ENCODE measurements around the gene HOXD13.
A peak's percentile ranks its signal among the peaks of the same experiment; 100 is the strongest.

HOXD13 gene

DNA sequence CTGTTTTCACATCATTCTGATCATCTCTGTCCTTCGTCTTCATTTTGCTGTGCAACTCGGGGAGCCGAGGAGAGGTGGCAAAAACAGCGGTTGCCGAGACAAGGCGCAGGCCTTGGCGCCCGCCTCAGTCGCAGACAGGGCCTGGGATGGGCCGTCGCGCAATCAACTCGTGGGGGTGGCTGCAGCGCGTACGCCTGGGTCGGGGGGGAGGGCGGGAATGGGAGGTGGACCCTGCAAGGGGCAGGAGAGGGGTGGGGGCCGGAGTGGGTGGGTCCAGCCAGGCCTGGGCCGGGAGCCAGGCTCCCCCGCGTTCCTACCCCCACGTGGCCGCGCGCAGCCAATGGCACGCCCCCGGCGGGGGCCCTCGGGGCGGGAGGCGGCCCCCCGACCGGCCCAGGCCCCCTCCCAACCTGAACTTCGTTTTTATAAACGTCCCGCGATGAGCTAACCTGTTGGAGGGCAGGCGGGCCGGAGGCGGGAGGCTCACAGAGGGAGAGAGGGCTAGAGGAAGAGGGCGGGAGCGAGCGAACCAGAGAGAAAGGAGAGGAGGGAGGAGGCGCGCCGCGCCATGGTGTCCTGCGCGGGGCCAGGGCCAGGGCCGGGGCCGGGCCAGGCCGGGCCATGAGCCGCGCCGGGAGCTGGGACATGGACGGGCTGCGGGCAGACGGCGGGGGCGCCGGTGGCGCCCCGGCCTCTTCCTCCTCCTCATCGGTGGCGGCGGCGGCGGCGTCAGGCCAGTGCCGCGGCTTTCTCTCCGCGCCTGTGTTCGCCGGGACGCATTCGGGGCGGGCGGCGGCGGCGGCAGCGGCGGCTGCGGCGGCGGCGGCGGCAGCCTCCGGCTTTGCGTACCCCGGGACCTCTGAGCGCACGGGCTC lies at the start of gene HOXD13:
Gene HOXD13 (plus strand): TSS at position 452 of the 875 bp plus-strand sequence. CDS start 170 bp downstream, at position 622.
- DNase-seq = no peak

DNA sequence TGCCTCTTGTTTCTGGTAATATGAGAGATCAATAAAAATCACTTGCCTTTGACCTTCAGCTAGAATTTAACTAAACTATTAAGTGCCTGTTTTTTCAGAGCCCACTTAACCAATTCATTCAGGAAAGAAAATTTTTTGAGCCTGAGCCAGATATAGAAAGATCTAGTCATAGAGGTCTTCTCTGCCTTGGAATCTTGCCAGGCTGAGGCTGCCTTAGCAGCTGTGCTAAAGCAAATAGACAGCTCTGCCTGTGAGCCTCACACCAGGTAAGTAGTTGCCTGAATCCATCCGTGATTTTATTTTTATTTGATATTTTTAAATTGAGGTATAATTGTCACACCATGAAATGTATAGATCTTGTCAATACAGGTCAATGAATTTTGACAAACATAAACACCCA lies 36.1 kb upstream of the HOXD13 start:
- peak; percentile 96 for DNase-seq

DNA sequence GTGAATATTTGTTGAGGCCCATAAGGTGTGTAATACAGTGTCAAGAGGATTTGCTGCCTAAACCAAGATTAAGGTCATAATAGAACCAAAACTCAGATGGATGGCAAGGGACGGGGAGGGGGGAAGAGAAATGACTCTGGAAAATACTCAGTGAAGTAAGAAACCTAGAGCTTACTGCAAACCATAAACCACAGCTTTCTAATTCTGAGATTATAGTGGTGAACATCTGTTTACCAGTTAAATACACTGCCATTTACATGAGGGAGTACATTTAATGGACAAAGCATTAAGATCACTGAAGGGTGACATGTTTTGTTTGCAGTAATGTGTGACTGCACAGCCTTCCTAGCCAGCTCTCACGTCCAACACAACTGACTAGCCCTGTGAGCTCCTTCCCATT lies 28.6 kb upstream of the HOXD13 start:
- DNase-seq = peak; percentile 52

DNA sequence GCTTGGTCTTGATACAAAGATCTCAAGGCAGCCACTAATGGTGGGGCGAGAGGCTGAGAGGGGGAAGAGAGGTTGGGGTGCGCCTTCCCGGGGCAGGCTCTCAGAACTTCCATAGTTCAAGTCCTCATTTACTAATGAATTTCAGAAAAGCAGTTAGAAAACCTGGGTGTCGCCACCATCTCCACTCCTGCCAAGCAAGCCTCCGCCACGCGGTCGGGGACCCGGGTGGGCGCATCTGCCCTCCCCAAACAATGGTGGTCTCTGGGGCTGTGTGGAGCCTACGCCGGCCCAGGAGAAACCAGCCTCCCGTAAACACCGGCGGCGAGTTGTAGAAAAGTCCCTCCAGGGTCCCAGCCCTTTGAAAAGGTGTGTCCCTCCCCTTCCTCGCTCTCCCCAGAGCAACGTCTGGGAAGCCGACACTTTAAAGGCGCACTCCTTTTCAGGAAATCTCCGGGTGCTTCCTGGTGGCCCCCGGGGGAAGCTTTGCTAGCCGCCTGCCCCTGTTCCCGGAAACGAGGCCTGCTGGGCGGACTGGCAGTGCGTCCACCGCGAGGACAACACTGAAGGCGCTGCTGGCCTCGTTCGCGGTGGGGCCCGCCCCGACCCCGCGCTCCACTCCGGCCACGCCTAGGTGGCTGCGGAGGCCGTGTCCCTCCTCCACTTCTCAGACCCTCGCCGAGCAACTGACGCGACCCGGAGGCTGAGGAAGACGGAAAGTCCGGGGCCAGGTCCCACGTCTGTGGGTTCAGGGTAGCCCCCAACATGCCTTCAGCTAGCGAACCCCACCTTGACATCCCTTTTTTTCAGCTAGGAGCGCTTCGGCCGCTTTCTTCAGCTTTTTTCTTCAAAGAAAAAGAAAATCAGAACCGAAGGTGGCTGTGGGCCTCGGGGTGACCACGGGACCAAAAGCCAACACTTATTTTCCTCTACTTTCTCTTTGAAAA lies 25.6 kb upstream of the HOXD13 start:
- DNase-seq = no peak

DNA sequence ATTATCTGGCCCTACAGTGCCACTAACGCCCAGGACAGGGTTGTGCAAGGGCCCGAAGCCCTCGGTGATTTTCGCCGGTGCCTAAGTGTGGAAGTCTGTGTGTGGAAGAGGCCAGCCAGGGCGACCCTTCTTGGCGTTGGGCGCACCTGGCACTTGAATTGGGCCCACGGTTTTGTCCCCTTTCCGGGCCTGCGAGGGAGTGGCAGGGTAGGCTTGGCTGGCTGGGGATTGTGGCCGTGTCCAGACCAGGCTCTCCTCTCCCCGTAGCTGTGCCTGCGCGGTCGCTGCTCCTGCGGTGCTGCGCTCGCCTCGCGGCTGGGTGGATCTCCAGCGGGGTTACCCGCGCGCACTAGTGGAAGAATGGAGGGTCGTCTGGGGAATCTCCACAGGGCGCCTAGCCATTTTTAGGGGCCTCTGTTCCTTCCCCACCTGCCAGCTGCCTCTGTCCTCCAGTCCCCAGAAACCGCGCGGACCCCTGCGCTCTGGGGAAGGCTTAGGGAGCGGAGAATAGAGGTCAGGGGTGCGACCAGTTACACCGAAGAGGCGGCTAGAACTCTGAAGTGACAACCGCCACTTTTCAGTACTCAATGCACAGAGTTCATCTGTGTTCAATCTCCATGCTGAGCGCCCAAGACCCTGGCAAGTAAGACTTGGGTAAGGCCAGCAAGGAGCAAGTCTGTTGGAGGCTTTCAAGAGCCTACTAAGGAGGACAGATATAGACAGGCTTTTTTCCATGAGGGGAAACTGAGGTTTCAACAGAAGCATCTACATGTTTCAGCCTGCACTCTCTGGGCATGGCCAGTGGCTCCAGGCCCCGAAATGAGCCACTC lies 24.7 kb upstream of the HOXD13 start:
- DNase-seq = no peak

DNA sequence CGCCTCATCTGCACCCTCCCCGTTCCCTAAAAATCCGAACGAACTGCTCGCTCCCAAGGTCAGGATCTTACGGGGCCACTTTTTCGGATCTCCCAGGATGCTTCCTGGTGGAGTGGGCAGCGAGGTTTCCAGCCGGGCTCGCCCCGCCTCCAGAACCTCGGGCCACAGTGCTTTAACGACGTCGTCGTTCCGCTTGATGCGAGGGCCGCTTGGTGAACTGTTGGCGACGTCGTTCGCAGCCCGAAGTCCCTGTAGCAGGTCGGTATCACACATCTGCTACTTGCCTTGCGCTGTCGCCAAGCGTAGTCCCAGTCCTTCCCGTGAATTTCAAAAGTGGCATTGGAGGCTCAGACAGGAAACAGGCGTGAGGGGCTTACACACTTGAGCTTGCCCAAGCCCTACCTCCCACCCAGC lies 24.1 kb upstream of the HOXD13 start:
- DNase-seq = no peak

DNA sequence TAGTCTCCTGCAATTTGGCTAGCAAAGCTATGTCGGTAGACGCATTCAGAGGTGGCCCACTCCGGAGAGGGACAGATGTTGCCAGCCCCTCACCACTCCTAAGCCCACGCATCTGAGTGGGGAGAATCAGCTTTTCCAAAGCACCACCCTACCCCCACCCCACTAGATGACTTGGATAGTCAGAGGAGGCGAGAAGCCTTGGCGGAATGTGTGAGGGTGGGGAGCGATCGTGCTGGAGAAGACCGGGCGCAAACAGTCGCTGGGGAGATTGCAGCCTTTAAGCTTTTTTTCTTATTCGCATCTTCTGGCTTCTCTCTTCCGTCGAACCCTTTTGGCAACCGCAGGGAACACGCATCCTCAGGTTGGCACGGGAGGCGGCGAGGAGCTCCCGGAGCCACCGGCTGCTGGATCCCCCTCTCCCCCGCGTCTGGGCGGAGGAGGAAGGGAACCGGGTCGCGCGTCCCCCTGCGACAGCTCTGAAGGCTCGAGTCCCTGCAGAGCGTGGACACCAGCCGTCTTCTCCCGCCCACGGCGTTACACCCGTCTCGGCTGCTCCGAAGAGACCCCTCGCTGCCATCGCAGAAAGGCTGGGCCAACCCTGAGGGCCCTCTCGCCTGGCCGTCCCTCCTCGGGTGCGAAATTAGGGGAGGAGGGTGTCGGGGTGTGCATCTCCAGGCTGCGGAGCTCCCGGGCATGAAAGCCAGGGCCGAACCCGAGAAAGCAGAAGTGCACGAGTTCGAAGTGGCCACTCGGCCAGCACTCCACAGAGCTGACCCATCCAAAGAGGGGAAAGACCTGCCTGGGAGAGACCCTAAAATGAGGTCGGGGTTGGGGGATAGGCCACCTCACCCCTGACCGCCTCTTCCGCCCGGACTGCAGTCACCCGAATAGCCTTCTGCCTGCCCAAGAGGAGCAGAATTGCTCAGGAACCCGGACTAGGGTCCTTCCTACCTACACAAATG lies 20.9 kb upstream of the HOXD13 start:
- no peak for DNase-seq

DNA sequence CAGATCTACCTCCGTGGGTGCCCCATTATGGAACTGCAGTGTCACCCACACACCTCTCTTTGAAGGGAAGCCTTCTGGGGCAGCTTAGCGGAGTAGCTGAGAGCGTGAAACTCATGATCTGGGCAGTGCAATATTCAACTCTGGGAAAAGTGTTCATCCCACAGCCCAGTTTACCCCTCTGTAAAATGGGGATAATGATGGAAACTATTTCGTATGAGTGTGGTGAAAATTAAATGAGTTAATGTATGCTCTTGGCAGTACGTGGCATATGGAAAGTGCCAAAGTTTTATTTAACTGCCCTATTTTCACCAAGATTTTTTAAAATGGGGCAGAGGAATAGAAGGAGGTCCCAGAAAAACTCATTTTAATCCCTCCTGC lies 20.2 kb upstream of the HOXD13 start:
- DNase-seq = no peak

DNA sequence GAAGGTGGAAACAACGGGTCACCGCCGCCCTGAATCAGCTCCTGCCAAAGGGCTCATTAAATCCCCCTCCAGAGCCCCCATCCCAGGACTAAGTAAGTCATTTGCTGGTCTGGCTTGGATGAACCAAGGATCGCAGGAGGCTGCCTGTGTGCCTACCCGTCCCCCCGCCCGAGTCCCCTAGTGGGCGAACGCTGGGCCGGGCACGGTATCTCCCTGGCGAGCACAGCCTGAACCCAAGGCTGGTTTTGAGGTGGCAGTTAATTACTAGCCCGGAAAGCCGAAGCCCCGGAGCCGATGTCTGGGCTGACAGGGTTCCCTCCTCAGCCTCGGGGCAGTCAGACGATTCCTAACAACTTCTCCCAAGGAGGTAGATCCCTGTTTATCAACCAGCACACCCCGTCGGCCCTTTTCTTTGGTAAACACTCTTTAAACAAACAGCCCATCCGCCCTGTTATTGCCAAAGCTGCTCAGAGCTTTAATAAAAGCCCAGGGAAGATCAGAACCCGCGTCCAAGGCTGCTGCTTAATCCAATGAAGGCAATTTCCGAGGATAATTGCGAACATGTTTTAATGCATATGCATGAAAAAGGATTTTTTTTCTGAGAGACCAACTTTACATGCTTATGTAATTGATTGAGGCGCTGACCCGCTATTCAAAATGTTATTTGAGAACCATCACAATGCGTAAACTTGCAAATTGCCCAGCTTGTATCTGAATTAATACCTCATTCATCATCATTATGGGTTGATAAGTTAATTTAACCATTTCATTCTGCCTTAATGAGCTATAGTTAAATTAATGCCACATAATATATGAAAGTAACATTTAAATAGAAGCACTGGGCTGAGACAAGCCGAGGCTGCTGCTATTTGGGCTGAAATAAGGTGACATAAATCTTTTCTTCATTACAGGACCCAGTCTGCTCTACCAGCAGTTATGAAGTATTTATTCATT lies 19.3 kb upstream of the HOXD13 start:
- DNase-seq = no peak

DNA sequence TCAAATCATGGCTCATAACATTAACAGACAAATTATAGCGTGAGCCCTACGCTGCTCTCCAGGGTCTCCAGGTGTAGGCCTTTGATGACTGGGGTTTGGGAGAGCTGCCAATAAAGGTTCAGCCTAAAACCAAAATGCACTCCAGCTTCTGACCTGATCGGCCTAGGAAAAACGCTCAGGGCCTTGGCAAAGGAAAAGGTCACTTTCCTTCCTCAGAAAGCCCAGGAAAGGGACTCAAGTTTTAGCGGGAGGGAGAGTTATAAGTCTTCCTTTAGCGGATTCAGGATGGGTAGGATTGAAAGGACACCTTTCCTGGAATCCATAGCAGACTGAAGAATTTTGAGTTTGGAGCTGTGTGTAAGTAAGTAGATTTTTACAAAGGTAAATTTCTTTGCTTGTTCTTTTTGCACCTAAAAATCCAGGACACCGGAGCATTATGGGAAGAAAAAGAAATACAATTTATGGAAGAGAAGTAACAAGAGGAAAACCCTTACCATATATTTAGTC lies 17.5 kb upstream of the HOXD13 start:
- peak; percentile 76 for DNase-seq

DNA sequence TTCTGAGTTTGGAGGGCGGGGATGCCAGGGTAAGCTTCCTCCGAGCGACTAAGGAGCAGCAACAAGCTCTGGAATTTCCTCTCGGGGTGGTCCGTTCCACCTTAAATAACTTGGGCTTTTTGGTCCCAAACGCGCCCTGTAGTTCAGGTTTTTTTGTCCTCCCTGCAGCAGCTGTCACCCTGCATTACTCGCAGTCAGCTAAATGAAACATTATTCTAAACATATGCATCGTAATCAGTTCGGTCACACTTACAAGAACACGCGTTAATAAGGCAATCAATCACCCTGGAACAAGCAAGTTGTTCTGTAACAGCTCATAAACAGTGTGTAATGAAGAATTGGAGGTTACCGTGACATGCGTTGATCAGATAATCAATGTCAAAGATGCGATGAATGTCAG lies 17.0 kb upstream of the HOXD13 start:
- DNase-seq = no peak

DNA sequence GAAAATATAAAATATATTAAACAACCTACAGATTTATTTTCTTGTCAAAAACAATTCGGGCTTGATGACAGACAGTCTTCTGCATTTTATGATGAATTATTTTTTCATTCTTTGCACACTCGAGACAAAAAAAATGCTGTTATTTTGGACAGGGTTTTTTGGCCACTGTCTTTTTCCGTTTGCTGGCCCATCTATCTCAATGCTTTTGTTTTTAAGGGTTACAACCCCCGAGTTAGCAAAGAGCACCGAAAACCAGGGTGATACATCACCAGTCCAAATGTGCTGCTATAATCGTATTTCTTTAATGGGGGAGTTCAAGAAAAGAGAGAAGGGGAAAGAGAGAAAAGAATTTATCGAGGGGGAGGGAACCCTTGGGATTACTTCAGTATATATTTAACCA lies 16.5 kb upstream of the HOXD13 start:
- DNase-seq = no peak

DNA sequence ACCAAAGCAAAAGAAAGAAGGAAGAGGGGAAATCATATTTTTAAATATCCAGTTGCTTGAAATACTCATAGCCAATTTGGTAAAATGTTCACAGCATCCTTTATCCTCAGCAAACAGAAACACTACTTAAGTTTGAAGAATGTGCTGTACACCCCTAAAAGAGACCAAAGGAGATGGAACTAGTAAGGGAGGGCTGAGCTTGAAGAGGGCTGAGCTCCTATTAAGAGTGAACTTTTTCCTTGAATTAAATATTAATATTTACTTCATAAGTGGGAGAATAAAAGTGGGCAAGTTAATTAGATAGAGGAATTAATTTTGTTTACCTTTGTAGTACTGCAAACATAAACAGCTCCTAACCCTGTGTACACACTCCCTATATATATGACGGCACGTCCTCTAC lies 15.7 kb upstream of the HOXD13 start:
- DNase-seq = no peak

DNA sequence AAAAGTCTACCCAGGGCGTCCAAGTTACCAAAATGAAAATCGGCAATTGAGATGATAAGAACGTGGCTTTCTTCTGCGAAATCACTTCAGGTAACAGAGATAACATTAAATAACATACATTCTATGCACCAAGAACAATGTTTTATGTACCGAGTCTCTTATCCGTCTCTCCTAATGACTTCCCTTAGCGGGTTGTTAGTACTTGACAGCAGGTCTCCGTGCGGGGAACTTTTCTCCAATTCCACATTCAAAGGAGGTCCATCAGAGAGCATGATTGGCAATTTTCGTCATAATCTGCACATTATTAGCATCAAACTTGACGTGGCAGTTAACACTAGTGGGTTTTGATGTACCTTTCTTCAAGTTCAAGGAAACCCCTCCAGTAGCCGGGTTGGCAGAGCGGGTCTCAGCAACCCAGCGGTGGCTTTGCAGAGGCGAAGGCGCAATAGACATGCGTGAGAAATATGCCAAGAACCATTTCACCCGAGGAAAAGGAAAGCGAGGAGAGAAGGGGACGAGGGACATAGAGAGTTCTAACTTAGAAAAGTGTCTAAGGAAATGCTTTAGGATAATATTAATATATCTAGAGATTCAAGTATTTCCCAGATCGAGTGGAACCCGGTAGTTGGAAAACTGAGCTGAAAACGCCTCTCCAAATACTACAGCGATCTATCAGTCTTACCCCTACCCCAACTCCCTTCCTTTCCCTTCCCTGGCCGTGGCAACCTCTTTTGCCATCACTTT lies 13.8 kb upstream of the HOXD13 start:
- DNase-seq = no peak

DNA sequence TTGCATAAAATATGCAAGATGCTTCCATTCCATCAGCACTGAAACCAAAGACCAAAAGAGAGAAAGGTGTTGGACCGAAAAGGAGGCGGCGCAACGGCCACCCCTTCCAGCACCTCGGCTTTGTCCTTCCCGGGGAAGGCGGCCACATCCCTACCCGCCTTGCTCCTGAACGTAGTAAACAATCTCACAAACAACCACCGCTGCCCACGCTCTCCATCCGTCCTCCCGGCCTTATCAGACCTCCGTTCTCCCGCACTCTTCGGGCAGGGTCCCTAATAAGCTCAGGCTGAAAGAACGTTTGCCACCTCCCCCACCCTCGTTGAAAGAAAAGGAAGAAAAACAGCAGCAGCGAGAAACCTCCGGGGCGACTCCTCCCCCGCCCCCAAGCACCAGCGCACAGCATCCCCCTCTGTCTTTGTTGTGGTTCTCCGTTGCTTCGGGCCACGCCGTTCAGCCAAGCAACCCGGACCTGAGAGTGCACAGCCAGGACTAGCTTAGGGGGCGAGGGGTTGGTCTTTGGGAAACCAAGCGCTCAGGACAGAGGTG lies 13.2 kb upstream of the HOXD13 start:
- no peak for DNase-seq

DNA sequence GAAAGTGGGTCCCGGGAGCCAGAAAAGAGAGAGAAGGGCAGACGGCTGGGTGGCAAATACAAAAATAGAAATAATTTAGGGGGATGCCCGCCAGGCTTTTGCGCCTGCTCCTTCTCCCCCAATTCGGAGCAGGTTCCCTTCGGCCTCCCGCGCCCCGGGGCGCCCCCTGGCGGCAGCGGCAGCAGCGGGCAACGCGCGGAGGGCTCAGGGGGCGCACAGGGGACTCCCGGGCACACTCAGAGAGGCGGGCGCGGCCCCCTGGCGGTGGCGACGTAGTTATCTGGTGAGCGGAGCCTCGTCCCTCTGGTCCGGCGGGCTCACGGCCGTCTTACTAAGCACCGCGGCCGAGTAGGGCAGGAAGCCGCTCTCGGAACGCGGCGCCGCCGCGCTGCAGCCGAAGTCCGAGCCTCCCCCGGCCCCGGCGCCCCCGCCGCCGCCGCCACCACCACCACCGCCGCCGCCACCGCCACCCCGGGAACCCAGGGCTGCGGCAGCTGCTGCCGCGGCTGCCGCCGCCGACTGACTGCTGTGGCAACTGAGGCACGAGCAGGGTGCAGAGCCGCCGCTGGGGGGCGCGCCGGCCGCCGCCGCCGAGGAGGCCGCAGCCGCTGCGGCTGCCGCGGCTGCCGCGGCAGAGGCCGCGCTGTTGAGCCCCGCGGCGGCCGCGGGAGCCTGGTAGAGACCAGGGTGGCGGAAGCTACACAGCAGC lies 12.5 kb upstream of the HOXD13 start:
- no peak for DNase-seq

DNA sequence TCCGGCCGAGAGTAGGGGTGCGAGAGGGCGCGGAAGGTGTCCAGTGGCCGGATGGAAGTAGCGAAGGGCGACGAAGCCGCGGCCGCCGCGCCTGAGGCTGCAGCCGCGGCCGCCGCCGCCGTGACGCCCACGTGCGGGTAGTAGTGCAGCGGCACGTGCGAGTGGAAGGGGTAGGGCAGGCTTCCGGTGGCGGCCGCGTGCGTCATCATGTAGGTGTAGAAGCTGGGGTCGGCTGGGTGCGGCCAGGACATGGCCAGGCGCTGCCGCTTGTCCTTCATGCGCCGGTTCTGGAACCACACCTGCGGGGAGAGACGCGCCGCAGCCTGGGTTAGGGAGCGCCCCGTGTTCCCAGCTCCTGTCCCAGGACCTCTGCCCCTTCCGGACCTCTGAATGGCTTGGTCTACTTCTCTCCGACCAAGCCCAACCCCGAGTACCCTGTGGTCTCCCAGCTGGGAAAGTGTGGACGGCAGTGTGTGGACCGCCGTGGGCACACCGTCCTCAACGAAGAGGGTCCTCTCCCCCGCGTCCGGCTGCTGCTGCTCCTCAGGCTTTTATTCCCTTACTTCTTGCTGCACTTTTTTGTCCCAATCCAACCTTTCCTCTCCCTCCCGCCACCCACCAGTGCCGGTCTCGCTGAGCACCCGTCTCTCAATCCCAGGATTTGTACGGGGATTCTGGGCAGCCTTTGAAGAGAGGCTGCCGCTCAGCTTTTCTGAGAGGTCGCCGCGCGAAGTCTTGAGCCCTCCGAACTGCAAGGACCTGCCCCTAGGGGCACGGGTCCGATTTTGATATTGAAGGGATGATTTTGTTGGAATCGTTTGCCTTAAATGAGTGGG lies 11.8 kb upstream of the HOXD13 start:
- no peak for DNase-seq
